Measurements from ENCODE around the gene SHISA9. TPM values are rescaled to one million over a fixed set of nuclear protein-coding genes. Genes with fewer than 3 reads are reported as not detected.

The SHISA9 gene
- total RNA-seq, 2 donors from 2014 or later, result not detected

GRCh38 chr16:12879812-12880211 is 21.6 kb upstream of the SHISA9 start:
- no peaks in the 10 kb centered on the region for H3K36me3 Mint-ChIP-seq (ENCODE audit: low read depth)
- H3K27ac Mint-ChIP-seq, result no peak overlapping the region
- no peak overlapping the region for H3K4me3 Mint-ChIP-seq
- no peaks in the 10 kb centered on the region for H3K9me3 ChIP-seq (ENCODE audit: control insufficient read depth, low read length, poor library complexity, severe bottlenecking)
- ATAC-seq, result no peak
- DNase-seq, result no peak
- H3K27me3 Mint-ChIP-seq, result peaks cover 7% of the 10 kb centered on the region
- H3K4me1 Mint-ChIP-seq, result no peaks in the 10 kb centered on the region

DNA sequence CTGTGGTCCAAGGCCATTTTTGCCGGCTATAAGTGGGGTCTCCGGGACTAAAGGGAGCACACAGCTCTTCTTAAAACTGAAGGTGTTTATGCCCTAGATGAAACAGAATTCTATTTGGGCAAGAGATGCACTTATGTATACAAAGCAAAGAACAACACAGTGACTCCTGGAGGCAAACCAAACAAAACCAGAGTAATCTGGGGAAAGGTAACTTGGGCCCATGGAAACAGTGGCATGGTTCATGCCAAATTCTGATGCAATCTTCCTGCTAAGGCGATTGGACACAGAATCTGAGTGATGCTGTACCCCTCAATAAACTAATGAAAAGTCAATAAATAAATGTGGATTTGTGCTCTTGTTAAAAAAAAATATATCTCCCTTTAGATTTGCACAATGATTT is 20.2 kb upstream of the SHISA9 start:
- Mint-ChIP-seq H3K27ac (no peak overlapping the region), H3K4me1 (no peaks in the 10 kb centered on the region), H3K4me3 (no peak overlapping the region), H3K36me3 (ENCODE audit: low read depth) (no peaks in the 10 kb centered on the region), H3K27me3 (peaks cover 7% of the 10 kb centered on the region)
- H3K9me3 ChIP-seq (ENCODE audit: control insufficient read depth, low read length, poor library complexity, severe bottlenecking), result no peaks in the 10 kb centered on the region
- ATAC-seq (no peak), DNase-seq (no peak)

- DNase-seq (no peak), ATAC-seq (no peak)
- Mint-ChIP-seq H3K36me3 (ENCODE audit: low read depth) (no peaks in the 10 kb centered on the region), H3K4me3 (no peak overlapping the region), H3K27me3 (peaks cover 7% of the 10 kb centered on the region), H3K27ac (no peak overlapping the region), H3K4me1 (no peaks in the 10 kb centered on the region)
- H3K9me3 ChIP-seq (ENCODE audit: control insufficient read depth, low read length, poor library complexity, severe bottlenecking), result no peaks in the 10 kb centered on the region
These were observed 19.7 kb upstream of the SHISA9 start for GRCh38 chr16:12881740-12882139.

GRCh38 chr16:12885742-12886141 is 15.7 kb upstream of the SHISA9 start:
- Mint-ChIP-seq H3K4me3 (no peak overlapping the region), H3K4me1 (no peaks in the 10 kb centered on the region), H3K27me3 (peaks cover 8% of the 10 kb centered on the region), H3K36me3 (ENCODE audit: low read depth) (no peaks in the 10 kb centered on the region), H3K27ac (no peak overlapping the region)
- no peak for DNase-seq
- H3K9me3 ChIP-seq (ENCODE audit: control insufficient read depth, low read length, poor library complexity, severe bottlenecking), result no peaks in the 10 kb centered on the region
- ATAC-seq, result no peak

DNA sequence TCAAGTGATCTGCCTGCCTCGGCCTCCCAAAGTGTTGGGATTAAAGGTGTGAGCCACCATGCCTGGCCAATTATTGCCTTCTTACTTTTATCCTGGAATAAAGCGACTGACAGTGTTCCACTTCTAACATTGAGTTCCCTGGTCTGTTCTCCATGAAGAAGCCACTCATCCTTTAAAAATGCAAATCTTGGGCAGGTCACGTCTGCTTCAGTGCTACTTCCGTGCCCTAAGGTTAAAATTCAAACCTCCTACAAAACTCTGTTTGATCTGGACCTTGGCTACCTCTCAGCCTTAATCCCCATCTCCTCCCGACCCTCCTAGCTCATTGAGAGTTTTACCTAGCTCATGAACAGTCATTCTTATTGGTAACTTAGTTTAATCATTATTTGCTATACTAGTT is 9.6 kb upstream of the SHISA9 start:
- no peaks in the 10 kb centered on the region for H3K36me3 Mint-ChIP-seq (ENCODE audit: low read depth)
- peaks cover 42% of the 10 kb centered on the region for H3K27me3 Mint-ChIP-seq
- no peak overlapping the region for H3K4me3 Mint-ChIP-seq
- no peak for DNase-seq
- H3K27ac Mint-ChIP-seq, result no peak overlapping the region
- no peaks in the 10 kb centered on the region for H3K9me3 ChIP-seq (ENCODE audit: control insufficient read depth, low read length, poor library complexity, severe bottlenecking)
- no peak for ATAC-seq
- H3K4me1 Mint-ChIP-seq, result no peaks in the 10 kb centered on the region

DNA sequence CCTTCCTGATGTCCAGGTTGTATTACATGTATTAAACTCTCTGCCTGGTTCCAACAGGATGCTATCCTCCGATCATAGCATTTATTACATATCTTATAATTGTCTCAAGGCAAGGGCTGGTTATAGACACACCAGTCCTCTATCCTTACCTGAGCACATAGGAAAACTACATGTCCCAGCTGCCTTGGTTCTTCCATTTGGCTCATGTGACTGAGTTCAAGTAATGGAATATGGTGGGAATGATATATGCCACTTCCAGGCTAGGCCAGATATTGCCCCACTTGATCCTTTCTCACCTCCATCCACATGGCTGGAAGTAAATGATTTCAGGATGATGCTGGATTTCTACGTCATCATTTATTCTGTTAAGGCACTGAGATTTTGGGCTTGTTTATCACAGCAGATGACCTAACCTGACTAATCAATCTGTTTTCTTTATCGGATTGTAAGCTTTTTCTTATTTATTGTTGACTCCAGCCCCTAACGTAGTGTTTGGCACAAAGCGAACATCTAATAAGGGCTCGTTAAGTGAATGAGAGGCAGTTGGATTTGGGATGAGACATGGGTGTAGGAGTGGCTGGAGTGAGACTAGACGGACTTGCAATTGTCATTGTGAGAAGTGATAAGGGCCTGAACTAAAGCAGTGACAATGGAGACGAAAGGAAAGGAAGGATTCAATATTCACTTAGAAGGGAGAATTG is 8.2 kb upstream of the SHISA9 start:
- DNase-seq, result no peak
- Mint-ChIP-seq H3K4me1 (no peaks in the 10 kb centered on the region), H3K4me3 (no peak overlapping the region), H3K36me3 (ENCODE audit: low read depth) (no peaks in the 10 kb centered on the region), H3K27ac (no peak overlapping the region), H3K27me3 (peaks cover 44% of the 10 kb centered on the region)
- H3K9me3 ChIP-seq (ENCODE audit: control insufficient read depth, low read length, poor library complexity, severe bottlenecking), result no peaks in the 10 kb centered on the region
- no peak for ATAC-seq

DNA sequence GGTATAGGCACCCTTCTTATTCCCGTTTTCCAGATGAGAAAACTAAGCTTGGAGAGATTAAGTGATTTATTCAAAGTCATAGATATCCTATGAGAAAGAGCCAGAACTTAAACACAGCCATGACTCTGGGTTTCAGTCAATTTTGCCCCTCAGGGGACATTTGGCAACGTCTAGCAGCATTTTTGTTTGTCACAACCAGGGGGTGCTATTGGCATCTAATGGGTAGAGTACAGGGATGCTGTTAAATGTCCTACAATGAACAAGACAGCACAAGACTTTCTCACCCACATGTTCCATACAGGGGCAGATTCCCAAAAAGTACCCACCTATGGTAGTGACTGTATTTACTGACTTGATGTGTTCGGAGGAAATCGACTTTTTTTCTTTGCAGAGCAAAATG is 4.8 kb upstream of the SHISA9 start:
- ATAC-seq (no peak), DNase-seq (no peak)
- Mint-ChIP-seq H3K36me3 (ENCODE audit: low read depth) (peaks cover 2% of the 10 kb centered on the region), H3K4me1 (peaks cover 2% of the 10 kb centered on the region), H3K27ac (no peak overlapping the region), H3K4me3 (no peak overlapping the region), H3K27me3 (peaks cover 61% of the 10 kb centered on the region)
- no peaks in the 10 kb centered on the region for H3K9me3 ChIP-seq (ENCODE audit: control insufficient read depth, low read length, poor library complexity, severe bottlenecking)

DNA sequence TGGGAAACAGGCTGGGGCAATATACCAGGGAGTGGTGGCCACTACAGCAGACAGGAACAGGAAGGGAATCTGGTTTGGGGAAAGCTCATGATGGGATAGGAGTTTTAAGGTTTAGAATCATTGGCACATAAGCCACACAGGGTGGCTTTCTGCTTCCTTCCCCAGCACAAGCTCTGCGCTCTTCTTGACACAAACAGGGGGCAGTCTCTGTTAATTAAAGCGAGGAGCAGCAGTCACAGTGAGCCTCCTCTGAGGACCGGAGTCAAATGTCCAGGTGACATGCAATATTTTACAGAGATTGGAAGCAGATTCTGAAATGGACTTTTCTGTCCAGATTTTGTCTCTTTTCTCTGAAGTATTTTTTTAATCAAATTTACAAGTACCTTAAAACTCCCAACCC is 2.8 kb upstream of the SHISA9 start:
- ATAC-seq, result no peak
- DNase-seq, result no peak
- Mint-ChIP-seq H3K27ac (no peak overlapping the region), H3K27me3 (peaks cover 51% of the 10 kb centered on the region), H3K4me1 (peaks cover 2% of the 10 kb centered on the region), H3K4me3 (no peak overlapping the region), H3K36me3 (ENCODE audit: low read depth) (peaks cover 2% of the 10 kb centered on the region)
- no peaks in the 10 kb centered on the region for H3K9me3 ChIP-seq (ENCODE audit: control insufficient read depth, low read length, poor library complexity, severe bottlenecking)

- H3K27me3 Mint-ChIP-seq, result peaks cover 58% of the 10 kb centered on the region
- H3K27ac Mint-ChIP-seq, result no peak overlapping the region
These were observed 1.8 kb upstream of the SHISA9 start for GRCh38 chr16:12899529-12900143.

GRCh38 chr16:12900156-12900555 is 1.2 kb upstream of the SHISA9 start:
- peaks cover 57% of the 10 kb centered on the region for H3K27me3 Mint-ChIP-seq
- H3K36me3 Mint-ChIP-seq (ENCODE audit: low read depth), result peaks cover 2% of the 10 kb centered on the region
- DNase-seq, result no peak
- H3K9me3 ChIP-seq (ENCODE audit: control insufficient read depth, low read length, poor library complexity, severe bottlenecking), result no peaks in the 10 kb centered on the region
- ATAC-seq, result no peak
- no peak overlapping the region for H3K27ac Mint-ChIP-seq
- H3K4me1 Mint-ChIP-seq, result peaks cover 2% of the 10 kb centered on the region
- peak overlapping the region; percentile 19 for H3K4me3 Mint-ChIP-seq

More at GRCh38 chr16:12899529-12900143, 1.8 kb upstream of the SHISA9 start:
- H3K4me1 Mint-ChIP-seq, result peaks cover 2% of the 10 kb centered on the region
- H3K36me3 Mint-ChIP-seq (ENCODE audit: low read depth), result peaks cover 2% of the 10 kb centered on the region
- DNase-seq (no peak), ATAC-seq (no peak)
- H3K9me3 ChIP-seq (ENCODE audit: control insufficient read depth, low read length, poor library complexity, severe bottlenecking), result no peaks in the 10 kb centered on the region
- no peak overlapping the region for H3K4me3 Mint-ChIP-seq

GRCh38 chr16:12900599-12901203 is 697 bp upstream of the SHISA9 start:
- H3K27ac Mint-ChIP-seq, result no peak overlapping the region
- ATAC-seq, result no peak
- no peaks in the 10 kb centered on the region for H3K9me3 ChIP-seq (ENCODE audit: control insufficient read depth, low read length, poor library complexity, severe bottlenecking)

GRCh38 chr16:12901204-12901596 is 198 bp upstream of the SHISA9 start:
- no peaks in the 10 kb centered on the region for H3K9me3 ChIP-seq (ENCODE audit: control insufficient read depth, low read length, poor library complexity, severe bottlenecking)
- Mint-ChIP-seq H3K4me3 (no peak overlapping the region), H3K27ac (no peak overlapping the region), H3K36me3 (ENCODE audit: low read depth) (peaks cover 2% of the 10 kb centered on the region), H3K27me3 (peaks cover 61% of the 10 kb centered on the region), H3K4me1 (peaks cover 2% of the 10 kb centered on the region)
- no peak for DNase-seq
- no peak for ATAC-seq

More at GRCh38 chr16:12900599-12901203, 697 bp upstream of the SHISA9 start:
- peaks cover 61% of the 10 kb centered on the region for H3K27me3 Mint-ChIP-seq
- peaks cover 2% of the 10 kb centered on the region for H3K36me3 Mint-ChIP-seq (ENCODE audit: low read depth)
- H3K4me1 Mint-ChIP-seq, result peaks cover 2% of the 10 kb centered on the region
- H3K4me3 Mint-ChIP-seq, result peak overlapping the region; percentile 19
- no peak for DNase-seq

DNA sequence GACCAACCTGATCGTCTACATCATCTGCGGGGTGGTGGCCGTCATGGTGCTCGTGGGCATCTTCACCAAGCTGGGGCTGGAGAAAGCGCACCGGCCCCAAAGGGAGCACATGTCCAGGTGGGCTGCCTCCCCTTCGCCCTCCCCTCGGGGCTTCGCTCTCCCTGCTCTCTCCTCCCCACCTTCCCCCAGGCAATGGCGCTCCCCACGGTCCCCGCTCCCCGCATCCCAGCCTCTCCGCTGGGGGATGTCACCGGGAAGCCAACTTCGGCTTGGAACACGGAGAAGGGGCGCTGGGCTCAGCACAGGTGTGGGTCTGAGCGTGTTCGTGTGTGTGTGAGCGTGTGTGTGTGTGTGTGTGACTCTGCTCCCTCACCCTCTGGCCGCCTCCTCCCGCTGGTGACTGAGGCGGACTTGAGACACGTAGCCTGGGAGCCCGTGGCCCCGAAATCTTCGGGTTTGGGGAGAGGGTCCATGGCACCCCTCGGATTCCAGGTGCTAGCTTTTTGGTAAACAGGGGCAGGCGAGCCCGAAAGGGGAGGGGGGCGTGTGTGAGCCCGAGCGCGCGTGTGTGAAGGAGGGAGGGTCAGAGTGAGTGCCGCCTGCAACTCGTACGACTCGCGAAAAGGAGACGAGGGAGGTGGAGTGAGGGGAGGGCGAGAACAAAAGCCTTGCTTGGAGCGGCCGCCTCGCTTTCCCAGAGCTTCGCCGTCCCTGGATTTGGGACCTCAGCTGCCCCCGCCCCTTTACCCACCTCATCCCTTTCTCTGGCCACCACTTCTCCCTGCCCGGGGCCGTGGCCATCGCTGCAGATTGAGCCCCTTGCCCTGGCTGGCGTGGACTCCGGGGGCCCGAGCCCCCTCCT is 1.3 kb downstream of the SHISA9 start:
- Mint-ChIP-seq H3K4me3 (peak overlapping the region; percentile 15), H3K27me3 (peaks cover 64% of the 10 kb centered on the region), H3K27ac (no peak overlapping the region), H3K4me1 (peaks cover 2% of the 10 kb centered on the region), H3K36me3 (ENCODE audit: low read depth) (peaks cover 2% of the 10 kb centered on the region)
- no peak for DNase-seq
- H3K9me3 ChIP-seq (ENCODE audit: control insufficient read depth, low read length, poor library complexity, severe bottlenecking), result no peaks in the 10 kb centered on the region
- no peak for ATAC-seq
